VCaP (cell line): Measurements from ENCODE around the gene RIMS3.

Experiments
- H3K27ac ChIP-seq: fragments of 450-650 bp; 2 replicates; pipeline ENCODE4 v1.5.1; 2017
- CTCF ChIP-seq: fragments of 450-650 bp; conservative IDR thresholded peaks from 2 replicates; pipeline ENCODE4 v1.5.1; 2017; ENCODE audit warnings: mild to moderate bottlenecking, moderate library complexity

The RIMS3 gene

GRCh38 chr1:40689737-40690136, 24.3 kb upstream of the RIMS3 start:
- no peak for TF ChIP-seq CTCF
- H3K27ac ChIP-seq: no peak overlapping the region

- no peak overlapping the region for H3K27ac ChIP-seq
- no peak for TF ChIP-seq CTCF
These were observed 22.2 kb upstream of the RIMS3 start for GRCh38 chr1:40687661-40688060.

- no peak for TF ChIP-seq CTCF
- no peak overlapping the region for H3K27ac ChIP-seq
These were observed 21.6 kb upstream of the RIMS3 start for GRCh38 chr1:40687059-40687458.

DNA sequence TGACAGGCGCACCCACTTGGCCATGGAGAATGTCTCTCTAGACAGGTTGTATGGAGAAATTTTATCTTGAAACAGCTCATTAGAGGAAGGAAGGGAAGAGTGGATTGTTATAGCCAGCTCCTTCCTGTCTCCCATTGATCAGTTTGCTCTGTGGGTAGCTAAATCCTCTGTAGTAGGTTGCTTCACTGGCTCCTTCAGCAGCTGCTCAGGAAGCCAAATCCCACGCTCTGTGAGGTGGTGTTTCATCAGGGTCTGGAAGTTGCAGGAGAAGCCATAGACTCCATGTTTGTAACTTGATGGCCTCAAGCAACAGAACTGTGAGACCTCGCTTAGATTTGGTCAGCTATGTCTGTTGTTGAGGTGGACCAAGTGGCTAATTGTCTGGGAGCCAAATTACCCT, 19.2 kb upstream of the RIMS3 start:
- no peak for TF ChIP-seq CTCF
- H3K27ac ChIP-seq: no peak overlapping the region

DNA sequence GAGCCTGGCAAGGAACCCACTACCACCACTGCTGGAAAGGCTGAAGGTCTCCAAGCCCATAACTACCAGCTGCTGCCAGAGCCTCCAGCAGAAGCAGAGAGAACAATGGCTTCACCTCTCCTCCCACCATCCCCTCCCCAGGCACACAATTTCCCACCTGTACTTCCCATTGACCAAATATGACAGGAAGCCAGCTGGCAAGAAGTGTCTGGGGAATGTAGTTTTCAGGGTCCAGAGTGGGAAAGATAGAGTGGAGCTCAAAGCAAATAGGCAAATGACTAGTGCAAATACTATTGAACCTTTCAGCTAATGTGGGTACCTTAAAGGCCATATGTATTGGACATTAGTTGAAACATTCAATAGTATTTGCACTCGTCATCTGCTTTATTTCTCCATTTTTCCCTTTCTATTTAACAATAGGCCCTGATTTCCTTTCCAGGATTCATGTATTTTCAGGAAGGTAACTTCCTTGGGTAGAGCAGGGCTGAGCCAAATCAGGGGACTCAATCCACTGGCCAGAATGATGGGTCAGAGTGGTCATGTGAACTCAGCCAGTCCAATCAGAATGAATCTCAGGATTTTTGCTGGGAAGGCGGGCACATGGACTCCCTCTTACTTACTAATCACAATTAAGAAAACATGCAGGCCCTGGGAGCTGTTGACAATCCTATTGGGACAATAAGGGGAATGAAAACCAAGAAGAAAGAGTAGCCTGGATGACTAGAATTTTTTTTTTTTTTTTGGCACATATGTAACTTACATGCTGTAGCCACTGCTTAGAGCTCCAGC, 13.9 kb upstream of the RIMS3 start:
- TF ChIP-seq CTCF: no peak
- H3K27ac ChIP-seq: no peak overlapping the region

GRCh38 chr1:40676501-40676900, 11.0 kb upstream of the RIMS3 start:
- no peak for TF ChIP-seq CTCF
- no peak overlapping the region for H3K27ac ChIP-seq

DNA sequence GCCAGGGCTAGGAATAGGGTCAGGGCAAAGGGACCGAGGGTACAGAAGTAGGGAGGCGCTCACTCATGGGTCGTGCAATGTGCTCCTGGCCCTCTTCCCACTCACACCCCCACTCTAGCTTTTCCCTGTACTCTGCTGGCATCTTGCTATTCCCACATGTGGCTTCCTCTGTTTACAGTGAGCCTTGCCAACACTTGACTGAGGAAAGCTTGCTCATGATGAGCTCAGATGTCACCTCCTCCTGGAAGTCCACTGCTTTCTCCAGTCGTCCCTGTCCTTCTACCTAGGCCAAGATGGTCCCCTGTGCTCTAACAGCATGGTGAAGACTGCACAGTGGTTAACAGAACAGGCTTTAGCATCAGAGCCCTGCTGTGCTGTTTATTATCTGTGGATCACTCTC, 8.0 kb upstream of the RIMS3 start:
- no peak for TF ChIP-seq CTCF
- no peak overlapping the region for H3K27ac ChIP-seq
